Measurements from ENCODE around the gene PAPPA. TPM values are rescaled to one million over a fixed set of nuclear protein-coding genes. Genes with fewer than 3 reads are reported as not detected.

Gene PAPPA
- polyA plus RNA-seq, 1 experiment: 39.9 TPM

- DNase-seq (ENCODE audit: low read depth): no peak
- Histone ChIP-seq H3K4me3 (ENCODE audit: low read depth, low read length) (no peak overlapping the region), H3K36me3 (ENCODE audit: control insufficient read depth, insufficient read depth, low read length) (peaks cover 28% of the 10 kb centered on the region), H3K27me3 (ENCODE audit: control insufficient read depth, insufficient read depth, low read length) (no peaks in the 10 kb centered on the region)
- POLR2A ChIA-PET: no interaction called here
- TF ChIP-seq CTCF (IDR thresholded peaks at IDR 0.05; ENCODE audit: insufficient read depth, low read depth, low read length): no peak
- CTCF ChIA-PET: interaction anchor here (1.6 kb wide), 1 partner anchor 12 kb away, joined by 5 read pairs; no protein-coding TSS in a partner anchor
Measured at GRCh38 chr9:116344416-116344815, 190.8 kb downstream of the PAPPA start.

- CTCF ChIA-PET: interaction anchor here (0.7 to 0.9 kb wide), 2 partner anchors 10 to 13 kb away, joined by 3 read pairs; no protein-coding TSS in a partner anchor
- POLR2A ChIA-PET: no interaction called here
Measured at GRCh38 chr9:116345393-116345792, 191.8 kb downstream of the PAPPA start.

GRCh38 chr9:116345817-116346216 is 192.2 kb downstream of the PAPPA start:
- CTCF ChIA-PET: interaction anchor here (0.7 to 0.9 kb wide), 2 partner anchors 11 to 13 kb away, joined by 3 read pairs; no protein-coding TSS in a partner anchor
- no peak for TF ChIP-seq CTCF (IDR thresholded peaks at IDR 0.05; ENCODE audit: insufficient read depth, low read depth, low read length)
- Histone ChIP-seq H3K27me3 (ENCODE audit: control insufficient read depth, insufficient read depth, low read length) (no peaks in the 10 kb centered on the region), H3K4me3 (ENCODE audit: low read depth, low read length) (no peak overlapping the region), H3K36me3 (ENCODE audit: control insufficient read depth, insufficient read depth, low read length) (peaks cover 32% of the 10 kb centered on the region)
- POLR2A ChIA-PET: no interaction called here
- no peak for DNase-seq (ENCODE audit: low read depth)

More at GRCh38 chr9:116345393-116345792, 191.8 kb downstream of the PAPPA start:
- DNase-seq (ENCODE audit: low read depth): no peak
- TF ChIP-seq CTCF (IDR thresholded peaks at IDR 0.05; ENCODE audit: insufficient read depth, low read depth, low read length): no peak
- no peaks in the 10 kb centered on the region for H3K27me3 ChIP-seq (ENCODE audit: control insufficient read depth, insufficient read depth, low read length)
- peaks cover 32% of the 10 kb centered on the region for H3K36me3 ChIP-seq (ENCODE audit: control insufficient read depth, insufficient read depth, low read length)
- no peak overlapping the region for H3K4me3 ChIP-seq (ENCODE audit: low read depth, low read length)

- H3K4me3 ChIP-seq (ENCODE audit: low read depth, low read length): no peak overlapping the region
- CTCF ChIA-PET: no interaction called here
- no peak for TF ChIP-seq CTCF (IDR thresholded peaks at IDR 0.05; ENCODE audit: insufficient read depth, low read depth, low read length)
- no peaks in the 10 kb centered on the region for H3K27me3 ChIP-seq (ENCODE audit: control insufficient read depth, insufficient read depth, low read length)
- no peak for DNase-seq (ENCODE audit: low read depth)
- H3K36me3 ChIP-seq (ENCODE audit: control insufficient read depth, insufficient read depth, low read length): peaks cover 41% of the 10 kb centered on the region
- POLR2A ChIA-PET: no interaction called here
Measured at GRCh38 chr9:116349684-116350083, 196.1 kb downstream of the PAPPA start.

GRCh38 chr9:116350213-116350612 is 196.6 kb downstream of the PAPPA start:
- no peak for TF ChIP-seq CTCF (IDR thresholded peaks at IDR 0.05; ENCODE audit: insufficient read depth, low read depth, low read length)
- Histone ChIP-seq H3K36me3 (ENCODE audit: control insufficient read depth, insufficient read depth, low read length) (peaks cover 43% of the 10 kb centered on the region), H3K27me3 (ENCODE audit: control insufficient read depth, insufficient read depth, low read length) (no peaks in the 10 kb centered on the region), H3K4me3 (ENCODE audit: low read depth, low read length) (no peak overlapping the region)
- POLR2A ChIA-PET: no interaction called here
- DNase-seq (ENCODE audit: low read depth): no peak
- CTCF ChIA-PET: interaction anchor here (0.6 kb wide), 2 partner anchors 123 to 757 kb away, joined by 3 read pairs; no protein-coding TSS in a partner anchor

Data from BJ (cell line).